Endodermal cell (in vitro differentiated cells): ENCODE data around the gene CLEC16A. TPM values are rescaled to one million over a fixed set of nuclear protein-coding genes. Genes with fewer than 3 reads are reported as not detected.

Experiments used
- DNase-seq: peaks from one replicate; pipeline ENCODE4 v3.0.0-alpha.2; 2017
- H3K27ac ChIP-seq: 2 replicates; pipeline ENCODE4 v1.5.1; 2013; ENCODE audit warnings: mild to moderate bottlenecking, low read depth, low read length, moderate library complexity
- H3K27me3 ChIP-seq: 2 replicates; pipeline ENCODE4 v1.6.1; 2013; ENCODE audit warnings: mild to moderate bottlenecking, low read length, moderate library complexity; ENCODE audit not compliant: insufficient read depth, control insufficient read depth, poor library complexity, severe bottlenecking
- H3K36me3 ChIP-seq: 2 replicates; pipeline ENCODE4 v1.7.0; 2013; ENCODE audit warnings: mild to moderate bottlenecking, low read length, moderate library complexity; ENCODE audit not compliant: control insufficient read depth, insufficient read depth
- H3K4me1 ChIP-seq: one replicate; pipeline ENCODE4 v1.7.0; 2013; ENCODE audit warnings: low read length; ENCODE audit not compliant: control insufficient read depth, insufficient read depth
- H3K4me3 ChIP-seq: 2 replicates; pipeline ENCODE4 v1.5.1; 2013; ENCODE audit warnings: mild to moderate bottlenecking, low read length, moderate library complexity
- H3K9ac ChIP-seq: 2 replicates; pipeline ENCODE4 v1.6.1; 2013; ENCODE audit warnings: mild to moderate bottlenecking, low read length, moderate library complexity; ENCODE audit not compliant: poor library complexity, severe bottlenecking; ENCODE audit errors: extremely low read depth
- H3K9me3 ChIP-seq: 2 replicates; pipeline ENCODE4 v1.6.1; 2013; ENCODE audit warnings: mild to moderate bottlenecking, low read length, moderate library complexity; ENCODE audit not compliant: control insufficient read depth
- H3K27ac Mint-ChIP-seq: 2 replicates; pipeline ENCODE4 v1.8.0; 2020; ENCODE audit warnings: mixed read lengths
- H3K27me3 Mint-ChIP-seq: 2 replicates; pipeline ENCODE4 v1.8.0; 2021; ENCODE audit warnings: mild to moderate bottlenecking, mixed read lengths; ENCODE audit not compliant: insufficient read depth
- H3K36me3 Mint-ChIP-seq: 2 replicates; pipeline ENCODE4 v1.8.0; 2020; ENCODE audit warnings: low read depth, mixed read lengths
- H3K4me1 Mint-ChIP-seq: 2 replicates; pipeline ENCODE4 v1.8.0; 2020; ENCODE audit warnings: mixed read lengths
- H3K4me3 Mint-ChIP-seq: 2 replicates; pipeline ENCODE4 v1.8.0; 2020; ENCODE audit warnings: mild to moderate bottlenecking, moderate library complexity, mixed read lengths
- H3K9me3 Mint-ChIP-seq: 2 replicates; pipeline ENCODE4 v1.8.0; 2020; ENCODE audit warnings: mild to moderate bottlenecking, mixed read lengths
- WGBS, 2 experiments: methylation state at CpG; one replicate each; pipeline versions ENCODE4 v1.1.5 to v1.1.7; 2013; ENCODE audit warnings: missing lambda C conversion rate in 2 of 2, mixed read lengths in 1 of 2; ENCODE audit not compliant: insufficient coverage in 1 of 2, insufficient read length in 1 of 2; 5-methylcytosine and 5-hydroxymethylcytosine counted together
- total RNA-seq, 2 donors: library from RNA; stranded (reverse); fragmentation: NEBNext Ultra II Directional in 1 of 2; extraction: Animal tissue kit (Norgen Biotek cat#: 25700) in 1 of 2; gene quantifications; 2 replicates in 1 of 2; 3 replicates in 1 of 2; pipeline ENCODE4 v1.2.1, GENCODE V29; 2021
- TF ChIP-seq, protein P1 (sequence below): fragments of 200-600 bp; sonication (generic); conservative IDR thresholded peaks from 2 replicates; pipeline ENCODE4 v1.5.0; 2021; ENCODE audit warnings: antibody characterized with exemption, mild to moderate bottlenecking

The CLEC16A gene
- total RNA-seq, 2 donors from 2014 or later: 19.5 to 28.3 TPM

DNA sequence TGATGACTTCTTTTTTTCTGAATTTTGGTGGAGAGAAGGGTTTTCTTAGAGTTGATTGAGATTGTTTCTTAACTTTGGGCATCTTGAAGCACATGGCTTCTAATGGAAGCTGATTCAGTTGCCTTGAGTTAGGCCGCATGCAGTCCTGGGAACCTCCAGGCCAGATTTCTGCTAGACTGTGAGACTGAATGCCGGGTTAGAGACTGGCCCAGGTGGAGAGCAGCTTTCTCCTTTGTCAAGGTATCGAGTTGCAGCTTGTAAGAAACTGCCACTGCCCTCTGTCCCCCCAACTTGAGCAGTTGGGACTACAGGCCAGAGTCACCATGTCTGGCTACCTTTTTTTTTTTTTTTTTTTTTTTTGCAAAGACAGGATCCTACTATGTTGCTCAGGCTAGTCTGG is 77.6 kb downstream of the CLEC16A start:
- WGBS, 2 experiments: 86 to 94% methylated on average over 3 of the region's 3 CpGs

DNA sequence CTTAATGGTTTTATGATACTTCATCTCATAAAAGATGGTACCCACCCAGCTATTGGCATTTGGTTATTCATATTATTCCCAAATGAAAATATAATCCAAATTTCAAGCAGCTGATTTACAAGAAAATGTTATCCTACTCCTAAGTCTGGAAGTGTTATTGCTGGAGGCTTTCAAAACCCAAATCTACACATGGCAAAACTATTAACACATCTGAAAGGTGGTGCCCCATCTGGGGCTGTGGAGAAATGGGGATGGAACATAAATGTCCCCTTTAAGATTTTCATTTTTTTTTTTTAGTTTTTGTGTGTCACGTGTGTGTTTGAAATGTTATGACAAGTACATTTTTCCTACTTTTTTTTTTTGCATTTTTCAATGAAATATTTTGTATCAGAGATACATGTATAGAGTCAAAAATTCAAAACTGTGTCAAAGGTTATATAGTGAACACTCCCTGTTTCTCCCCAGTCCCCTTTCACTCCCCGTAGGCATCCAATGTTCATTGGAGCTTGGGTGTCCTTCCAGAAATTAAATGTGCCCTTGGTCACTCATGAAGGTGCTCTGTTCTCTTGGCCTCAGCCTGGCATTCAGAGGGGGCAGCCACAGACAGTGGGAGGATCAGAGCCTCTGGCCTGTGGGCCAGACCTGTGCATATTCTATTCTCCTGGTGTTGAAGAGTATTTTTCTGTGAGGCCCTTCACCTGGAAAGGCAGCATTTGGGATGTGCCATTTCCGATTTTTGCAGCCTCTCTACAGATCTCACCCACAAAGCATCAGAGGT is 79.1 kb downstream of the CLEC16A start:
- H3K27me3 Mint-ChIP-seq: no peaks in the 10 kb centered on the region
- H3K9me3 ChIP-seq: peaks cover 26% of the 10 kb centered on the region
- H3K9me3 Mint-ChIP-seq: peaks cover 19% of the 10 kb centered on the region
- H3K4me1 ChIP-seq: no peaks in the 10 kb centered on the region
- H3K4me1 Mint-ChIP-seq: peaks cover 4% of the 10 kb centered on the region
- no peak for DNase-seq
- TF ChIP-seq, protein P1, sequence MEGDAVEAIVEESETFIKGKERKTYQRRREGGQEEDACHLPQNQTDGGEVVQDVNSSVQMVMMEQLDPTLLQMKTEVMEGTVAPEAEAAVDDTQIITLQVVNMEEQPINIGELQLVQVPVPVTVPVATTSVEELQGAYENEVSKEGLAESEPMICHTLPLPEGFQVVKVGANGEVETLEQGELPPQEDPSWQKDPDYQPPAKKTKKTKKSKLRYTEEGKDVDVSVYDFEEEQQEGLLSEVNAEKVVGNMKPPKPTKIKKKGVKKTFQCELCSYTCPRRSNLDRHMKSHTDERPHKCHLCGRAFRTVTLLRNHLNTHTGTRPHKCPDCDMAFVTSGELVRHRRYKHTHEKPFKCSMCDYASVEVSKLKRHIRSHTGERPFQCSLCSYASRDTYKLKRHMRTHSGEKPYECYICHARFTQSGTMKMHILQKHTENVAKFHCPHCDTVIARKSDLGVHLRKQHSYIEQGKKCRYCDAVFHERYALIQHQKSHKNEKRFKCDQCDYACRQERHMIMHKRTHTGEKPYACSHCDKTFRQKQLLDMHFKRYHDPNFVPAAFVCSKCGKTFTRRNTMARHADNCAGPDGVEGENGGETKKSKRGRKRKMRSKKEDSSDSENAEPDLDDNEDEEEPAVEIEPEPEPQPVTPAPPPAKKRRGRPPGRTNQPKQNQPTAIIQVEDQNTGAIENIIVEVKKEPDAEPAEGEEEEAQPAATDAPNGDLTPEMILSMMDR: no peak
- no peak overlapping the region for H3K27ac Mint-ChIP-seq
- H3K4me3 Mint-ChIP-seq: no peak overlapping the region
- H3K9ac ChIP-seq: no peak overlapping the region
- no peak overlapping the region for H3K4me3 ChIP-seq
- H3K27ac ChIP-seq: no peak overlapping the region
- no peaks in the 10 kb centered on the region for H3K27me3 ChIP-seq
- peaks cover 31% of the 10 kb centered on the region for H3K36me3 ChIP-seq
- WGBS, 2 experiments: 94 to 98% methylated on average over 2 of the region's 3 CpGs
- peaks cover 69% of the 10 kb centered on the region for H3K36me3 Mint-ChIP-seq

More for the DNA sequence above, 77.6 kb downstream of the CLEC16A start:
- no peak for DNase-seq
- Histone ChIP-seq H3K4me1 (no peaks in the 10 kb centered on the region), H3K27ac (no peak overlapping the region), H3K9ac (no peak overlapping the region), H3K36me3 (peaks cover 22% of the 10 kb centered on the region), H3K27me3 (no peaks in the 10 kb centered on the region), H3K9me3 (peaks cover 19% of the 10 kb centered on the region), H3K4me3 (no peak overlapping the region)
- TF ChIP-seq, protein P1: no peak
- Mint-ChIP-seq H3K36me3 (peaks cover 59% of the 10 kb centered on the region), H3K9me3 (peaks cover 10% of the 10 kb centered on the region), H3K4me3 (no peak overlapping the region), H3K27me3 (no peaks in the 10 kb centered on the region), H3K27ac (no peak overlapping the region), H3K4me1 (peaks cover 4% of the 10 kb centered on the region)

DNA sequence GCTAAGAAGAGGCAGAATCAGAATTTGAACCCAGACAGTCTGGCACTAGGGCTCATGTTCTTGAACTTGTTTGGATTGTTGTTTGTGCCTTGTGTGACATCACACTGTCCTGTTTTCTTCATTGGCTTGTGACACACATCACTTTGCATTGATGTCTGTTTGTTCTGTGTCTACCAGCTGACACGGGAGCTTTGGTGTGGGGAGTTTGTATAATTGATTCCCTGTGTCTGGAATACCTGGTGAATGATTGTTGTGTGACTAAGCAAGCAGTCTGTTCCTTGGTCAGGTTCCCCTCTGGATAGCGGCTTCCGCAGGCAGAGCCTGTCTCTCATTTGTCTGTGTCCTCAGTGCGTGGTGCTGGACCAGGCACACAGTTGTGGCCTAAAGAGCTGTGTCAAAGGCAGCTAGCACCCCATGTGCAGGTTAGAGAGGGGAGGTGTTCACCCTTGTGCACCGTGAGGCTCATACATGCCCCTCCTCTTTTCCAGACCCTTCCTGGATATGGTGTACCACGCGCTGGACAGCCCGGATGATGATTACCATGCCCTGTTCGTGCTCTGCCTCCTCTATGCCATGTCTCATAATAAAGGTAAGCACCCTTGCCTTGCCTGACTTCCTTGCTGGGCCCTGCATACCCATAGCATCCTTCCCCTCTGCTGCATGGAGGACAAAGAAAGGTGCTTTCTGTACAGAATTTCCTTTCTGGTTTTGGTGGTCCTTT is 80.1 kb downstream of the CLEC16A start:
- no peak overlapping the region for H3K9ac ChIP-seq
- H3K9me3 Mint-ChIP-seq: peaks cover 29% of the 10 kb centered on the region
- no peaks in the 10 kb centered on the region for H3K4me1 ChIP-seq
- H3K27ac Mint-ChIP-seq: no peak overlapping the region
- H3K27me3 Mint-ChIP-seq: no peaks in the 10 kb centered on the region
- H3K4me3 Mint-ChIP-seq: no peak overlapping the region
- peaks cover 34% of the 10 kb centered on the region for H3K9me3 ChIP-seq
- no peaks in the 10 kb centered on the region for H3K4me1 Mint-ChIP-seq
- H3K27ac ChIP-seq: no peak overlapping the region
- no peak for DNase-seq
- no peak overlapping the region for H3K4me3 ChIP-seq
- WGBS, 2 experiments: 84 to 97% methylated on average over 5 to 9 of the region's 9 CpGs
- H3K36me3 ChIP-seq: peaks cover 41% of the 10 kb centered on the region
- peaks cover 71% of the 10 kb centered on the region for H3K36me3 Mint-ChIP-seq
- TF ChIP-seq, protein P1: no peak
- no peaks in the 10 kb centered on the region for H3K27me3 ChIP-seq
